GM18909 (cell line): ENCODE data around the gene BARX1.

Experiments
- ATAC-seq: cut with Tn5 transposase; IDR thresholded peaks from one replicate; pipeline ENCODE4 v1.9.1; 2021; ENCODE audit warnings: mild to moderate bottlenecking; ENCODE audit not compliant: unreplicated experiment, poor library complexity

Gene BARX1

GRCh38 chr9:93929231-93929630, 25.9 kb downstream of the BARX1 start:
- no peak for ATAC-seq

GRCh38 chr9:93922535-93922934, 32.6 kb downstream of the BARX1 start:
- no peak for ATAC-seq

- no peak for ATAC-seq
Measured at GRCh38 chr9:93920131-93920800, 34.9 kb downstream of the BARX1 start.

- ATAC-seq = no peak
Measured at GRCh38 chr9:93918061-93918460, 37.1 kb downstream of the BARX1 start.

GRCh38 chr9:93917121-93917853, 37.9 kb downstream of the BARX1 start:
- ATAC-seq = no peak

GRCh38 chr9:93916358-93916757, 38.8 kb downstream of the BARX1 start:
- ATAC-seq = no peak

- no peak for ATAC-seq
Measured at GRCh38 chr9:93911801-93912554, 43.2 kb downstream of the BARX1 start.

GRCh38 chr9:93911136-93911745, 43.9 kb downstream of the BARX1 start:
- no peak for ATAC-seq

GRCh38 chr9:93910598-93910997, 44.6 kb downstream of the BARX1 start:
- no peak for ATAC-seq

GRCh38 chr9:93910196-93910595, 45.0 kb downstream of the BARX1 start:
- ATAC-seq = no peak

- ATAC-seq = no peak
Measured at GRCh38 chr9:93909242-93909616, 45.9 kb downstream of the BARX1 start.

GRCh38 chr9:93908591-93909241, 46.4 kb downstream of the BARX1 start:
- ATAC-seq = no peak

GRCh38 chr9:93907551-93908199, 47.5 kb downstream of the BARX1 start:
- no peak for ATAC-seq

GRCh38 chr9:93906195-93906880, 48.8 kb downstream of the BARX1 start:
- no peak for ATAC-seq

- ATAC-seq = no peak
Measured at GRCh38 chr9:93905473-93906133, 49.6 kb downstream of the BARX1 start.

GRCh38 chr9:93904649-93905472, 50.3 kb downstream of the BARX1 start:
- no peak for ATAC-seq

GRCh38 chr9:93903886-93904648, 51.1 kb downstream of the BARX1 start:
- ATAC-seq = no peak
